Loucy (cell line): ENCODE data around the gene DCUN1D2.

ENCODE experiments used
- EZH2phosphoT487 ChIP-seq: fragments of 200-600 bp; IDR thresholded peaks from 2 replicates; pipeline ENCODE4 v1.6.1; 2018; ENCODE audit warnings: antibody characterized with exemption, mild to moderate bottlenecking, moderate library complexity, borderline replicate concordance
- TF ChIP-seq, protein P1 (sequence below): fragments of 200-600 bp; sonication (generic); conservative IDR thresholded peaks from 2 replicates; pipeline ENCODE4 v1.5.1; 2014; ENCODE audit warnings: mild to moderate bottlenecking, antibody characterized with exemption, low read length

DNA sequence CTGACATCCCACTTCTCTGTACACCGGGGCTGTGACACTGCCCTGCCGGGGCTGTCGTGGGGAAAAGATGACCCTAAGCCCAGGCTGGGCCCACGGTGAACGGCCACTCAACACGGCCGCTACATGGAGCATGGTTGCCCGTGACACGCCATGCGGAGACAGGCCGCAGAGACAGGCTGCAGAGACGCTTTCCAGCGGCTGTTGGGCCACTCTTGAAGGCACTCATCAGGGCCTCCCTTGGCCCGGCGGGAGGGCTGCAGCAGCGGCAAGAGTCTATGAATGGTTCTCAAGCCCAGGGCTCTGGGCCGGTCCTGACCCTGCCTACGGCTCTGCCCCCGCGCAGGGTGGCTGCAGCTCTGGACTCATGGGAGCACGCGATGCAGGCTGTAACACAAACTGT lies 59.3 kb downstream of the DCUN1D2 start:
- TF ChIP-seq, protein P1, sequence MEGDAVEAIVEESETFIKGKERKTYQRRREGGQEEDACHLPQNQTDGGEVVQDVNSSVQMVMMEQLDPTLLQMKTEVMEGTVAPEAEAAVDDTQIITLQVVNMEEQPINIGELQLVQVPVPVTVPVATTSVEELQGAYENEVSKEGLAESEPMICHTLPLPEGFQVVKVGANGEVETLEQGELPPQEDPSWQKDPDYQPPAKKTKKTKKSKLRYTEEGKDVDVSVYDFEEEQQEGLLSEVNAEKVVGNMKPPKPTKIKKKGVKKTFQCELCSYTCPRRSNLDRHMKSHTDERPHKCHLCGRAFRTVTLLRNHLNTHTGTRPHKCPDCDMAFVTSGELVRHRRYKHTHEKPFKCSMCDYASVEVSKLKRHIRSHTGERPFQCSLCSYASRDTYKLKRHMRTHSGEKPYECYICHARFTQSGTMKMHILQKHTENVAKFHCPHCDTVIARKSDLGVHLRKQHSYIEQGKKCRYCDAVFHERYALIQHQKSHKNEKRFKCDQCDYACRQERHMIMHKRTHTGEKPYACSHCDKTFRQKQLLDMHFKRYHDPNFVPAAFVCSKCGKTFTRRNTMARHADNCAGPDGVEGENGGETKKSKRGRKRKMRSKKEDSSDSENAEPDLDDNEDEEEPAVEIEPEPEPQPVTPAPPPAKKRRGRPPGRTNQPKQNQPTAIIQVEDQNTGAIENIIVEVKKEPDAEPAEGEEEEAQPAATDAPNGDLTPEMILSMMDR, result no peak
- no peak for TF ChIP-seq EZH2phosphoT487
